Liver (tissue), 3 donors: ENCODE measurements around the gene PPP1R9A.

Source experiments
- EGR1 ChIP-seq, 2 donors: IDR thresholded peaks; 2 replicates each; pipeline ENCODE4 v1.6.1; 2016 to 2018; ENCODE audit warnings: antibody characterized with exemption in 2 of 2, low read depth in 2 of 2
- FOXA1 ChIP-seq: IDR thresholded peaks from 2 replicates; pipeline ENCODE4 v1.6.1; 2016; ENCODE audit warnings: antibody characterized with exemption
- GABPA ChIP-seq, 2 donors: IDR thresholded peaks in 1 of 2; conservative IDR thresholded peaks in 1 of 2; 2 replicates each; pipeline ENCODE4 v1.6.1; 2016; ENCODE audit warnings: antibody characterized with exemption in 2 of 2, mild to moderate bottlenecking in 1 of 2, moderate library complexity in 1 of 2
- JUND ChIP-seq, 2 donors: IDR thresholded peaks; 2 replicates each; pipeline ENCODE4 v1.6.1; 2016; ENCODE audit warnings: antibody characterized with exemption in 2 of 2
- RXRA ChIP-seq, 2 donors: IDR thresholded peaks; 2 replicates each; pipeline ENCODE4 v1.6.1; 2017 to 2018; ENCODE audit warnings: antibody characterized with exemption in 2 of 2, mild to moderate bottlenecking in 1 of 2
- TAF1 ChIP-seq: conservative IDR thresholded peaks from 2 replicates; pipeline ENCODE4 v1.6.1; 2016; ENCODE audit warnings: antibody characterized with exemption, mild to moderate bottlenecking
- TF ChIP-seq, protein P1 (sequence below): IDR thresholded peaks from 2 replicates; pipeline ENCODE4 v1.6.1; 2016; ENCODE audit warnings: antibody characterized with exemption
- TF ChIP-seq, protein P2 (sequence below): fragments of 150-350 bp; IDR thresholded peaks from 2 replicates; pipeline ENCODE4 v1.5.1; 2017; ENCODE audit warnings: improper control_type of control experiment, low read depth, low read length; ENCODE audit not compliant: missing input control
- TF ChIP-seq, protein P3 (sequence below): IDR thresholded peaks from 2 replicates; pipeline ENCODE4 v1.6.1; 2016; ENCODE audit warnings: antibody characterized with exemption
- TF ChIP-seq, protein P4 (sequence below): IDR thresholded peaks from 2 replicates; pipeline ENCODE4 v1.6.1; 2016; ENCODE audit warnings: antibody characterized with exemption, mild to moderate bottlenecking
- donor health status: healthy.
- donor health status: healthy.

DNA sequence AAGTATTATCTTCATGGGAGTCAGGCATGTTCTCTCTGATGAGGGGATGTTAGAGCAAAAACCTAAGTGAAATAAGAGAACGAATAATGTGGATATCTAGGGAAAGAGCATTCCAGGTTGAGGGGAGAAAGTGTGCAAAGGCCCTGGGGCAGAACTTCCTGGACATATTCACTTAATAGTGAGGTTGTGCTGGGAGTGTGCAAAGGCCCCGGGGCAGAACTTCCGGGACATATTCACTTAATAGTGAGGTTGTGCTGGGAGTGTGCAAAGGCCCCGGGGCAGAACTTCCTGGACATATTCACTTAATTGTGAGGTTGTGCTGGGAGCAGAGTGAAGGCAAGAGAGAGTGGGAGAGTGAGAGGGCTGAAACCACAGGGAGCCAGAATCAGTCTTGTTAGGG is 405.2 kb downstream of the PPP1R9A start:
- TF ChIP-seq TAF1 (no peak), RXRA (IDR thresholded peaks at IDR 0.05) (no peak), EGR1 (IDR thresholded peaks at IDR 0.05; ENCODE audit: low read depth in 2 of 2) (no peak), FOXA1 (no peak), GABPA (IDR thresholded peaks at IDR 0.05 in 1 of 2, conservative IDR thresholded peaks at IDR 0.05 in 1 of 2) (no peak), JUND (IDR thresholded peaks at IDR 0.05) (no peak)
- TF ChIP-seq, protein P1, sequence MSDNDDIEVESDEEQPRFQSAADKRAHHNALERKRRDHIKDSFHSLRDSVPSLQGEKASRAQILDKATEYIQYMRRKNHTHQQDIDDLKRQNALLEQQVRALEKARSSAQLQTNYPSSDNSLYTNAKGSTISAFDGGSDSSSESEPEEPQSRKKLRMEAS: no peak
- TF ChIP-seq, protein P2, sequence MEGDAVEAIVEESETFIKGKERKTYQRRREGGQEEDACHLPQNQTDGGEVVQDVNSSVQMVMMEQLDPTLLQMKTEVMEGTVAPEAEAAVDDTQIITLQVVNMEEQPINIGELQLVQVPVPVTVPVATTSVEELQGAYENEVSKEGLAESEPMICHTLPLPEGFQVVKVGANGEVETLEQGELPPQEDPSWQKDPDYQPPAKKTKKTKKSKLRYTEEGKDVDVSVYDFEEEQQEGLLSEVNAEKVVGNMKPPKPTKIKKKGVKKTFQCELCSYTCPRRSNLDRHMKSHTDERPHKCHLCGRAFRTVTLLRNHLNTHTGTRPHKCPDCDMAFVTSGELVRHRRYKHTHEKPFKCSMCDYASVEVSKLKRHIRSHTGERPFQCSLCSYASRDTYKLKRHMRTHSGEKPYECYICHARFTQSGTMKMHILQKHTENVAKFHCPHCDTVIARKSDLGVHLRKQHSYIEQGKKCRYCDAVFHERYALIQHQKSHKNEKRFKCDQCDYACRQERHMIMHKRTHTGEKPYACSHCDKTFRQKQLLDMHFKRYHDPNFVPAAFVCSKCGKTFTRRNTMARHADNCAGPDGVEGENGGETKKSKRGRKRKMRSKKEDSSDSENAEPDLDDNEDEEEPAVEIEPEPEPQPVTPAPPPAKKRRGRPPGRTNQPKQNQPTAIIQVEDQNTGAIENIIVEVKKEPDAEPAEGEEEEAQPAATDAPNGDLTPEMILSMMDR: no peak
- TF ChIP-seq, protein P3, sequence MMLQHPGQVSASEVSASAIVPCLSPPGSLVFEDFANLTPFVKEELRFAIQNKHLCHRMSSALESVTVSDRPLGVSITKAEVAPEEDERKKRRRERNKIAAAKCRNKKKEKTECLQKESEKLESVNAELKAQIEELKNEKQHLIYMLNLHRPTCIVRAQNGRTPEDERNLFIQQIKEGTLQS: no peak
- TF ChIP-seq, protein P4, sequence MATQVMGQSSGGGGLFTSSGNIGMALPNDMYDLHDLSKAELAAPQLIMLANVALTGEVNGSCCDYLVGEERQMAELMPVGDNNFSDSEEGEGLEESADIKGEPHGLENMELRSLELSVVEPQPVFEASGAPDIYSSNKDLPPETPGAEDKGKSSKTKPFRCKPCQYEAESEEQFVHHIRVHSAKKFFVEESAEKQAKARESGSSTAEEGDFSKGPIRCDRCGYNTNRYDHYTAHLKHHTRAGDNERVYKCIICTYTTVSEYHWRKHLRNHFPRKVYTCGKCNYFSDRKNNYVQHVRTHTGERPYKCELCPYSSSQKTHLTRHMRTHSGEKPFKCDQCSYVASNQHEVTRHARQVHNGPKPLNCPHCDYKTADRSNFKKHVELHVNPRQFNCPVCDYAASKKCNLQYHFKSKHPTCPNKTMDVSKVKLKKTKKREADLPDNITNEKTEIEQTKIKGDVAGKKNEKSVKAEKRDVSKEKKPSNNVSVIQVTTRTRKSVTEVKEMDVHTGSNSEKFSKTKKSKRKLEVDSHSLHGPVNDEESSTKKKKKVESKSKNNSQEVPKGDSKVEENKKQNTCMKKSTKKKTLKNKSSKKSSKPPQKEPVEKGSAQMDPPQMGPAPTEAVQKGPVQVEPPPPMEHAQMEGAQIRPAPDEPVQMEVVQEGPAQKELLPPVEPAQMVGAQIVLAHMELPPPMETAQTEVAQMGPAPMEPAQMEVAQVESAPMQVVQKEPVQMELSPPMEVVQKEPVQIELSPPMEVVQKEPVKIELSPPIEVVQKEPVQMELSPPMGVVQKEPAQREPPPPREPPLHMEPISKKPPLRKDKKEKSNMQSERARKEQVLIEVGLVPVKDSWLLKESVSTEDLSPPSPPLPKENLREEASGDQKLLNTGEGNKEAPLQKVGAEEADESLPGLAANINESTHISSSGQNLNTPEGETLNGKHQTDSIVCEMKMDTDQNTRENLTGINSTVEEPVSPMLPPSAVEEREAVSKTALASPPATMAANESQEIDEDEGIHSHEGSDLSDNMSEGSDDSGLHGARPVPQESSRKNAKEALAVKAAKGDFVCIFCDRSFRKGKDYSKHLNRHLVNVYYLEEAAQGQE: no peak
